ENCODE data around the gene CDH23.
"Not testable (repeated sequence)": the region's sequence is repeated elsewhere in the genome, so short reads cannot be mapped to it uniquely, and the experiment has no call there.

CDH23 gene

GRCh38 chr10:71597821-71598498, 201.2 kb downstream of the CDH23 start:
- no peak for DNase-seq (ENCODE audit: low read depth in 1 of 2, low spot score in 1 of 2)

GRCh38 chr10:71598621-71599055, 201.9 kb downstream of the CDH23 start:
- DNase-seq (ENCODE audit: low read depth in 1 of 2, low spot score in 1 of 2) = no peak

- no peak for DNase-seq (ENCODE audit: low read depth in 1 of 2, low spot score in 1 of 2)
These were observed 202.8 kb downstream of the CDH23 start for GRCh38 chr10:71599518-71599917.

GRCh38 chr10:71600242-71600641, 203.5 kb downstream of the CDH23 start:
- DNase-seq (ENCODE audit: low read depth in 1 of 2, low spot score in 1 of 2) = not testable (repeated sequence)

GRCh38 chr10:71600849-71601248, 204.1 kb downstream of the CDH23 start:
- no peak for DNase-seq (ENCODE audit: low read depth in 1 of 2, low spot score in 1 of 2)

GRCh38 chr10:71601273-71601672, 204.6 kb downstream of the CDH23 start:
- no peak for DNase-seq (ENCODE audit: low read depth in 1 of 2, low spot score in 1 of 2)

GRCh38 chr10:71603150-71603549, 206.4 kb downstream of the CDH23 start:
- no peak for DNase-seq (ENCODE audit: low read depth in 1 of 2, low spot score in 1 of 2)

GRCh38 chr10:71603754-71604153, 207.0 kb downstream of the CDH23 start:
- DNase-seq (ENCODE audit: low read depth in 1 of 2, low spot score in 1 of 2) = no peak

- DNase-seq (ENCODE audit: low read depth in 1 of 2, low spot score in 1 of 2) = no peak
These were observed 207.8 kb downstream of the CDH23 start for GRCh38 chr10:71604324-71605018.

GRCh38 chr10:71605263-71605962, 208.7 kb downstream of the CDH23 start:
- no peak for DNase-seq (ENCODE audit: low read depth in 1 of 2, low spot score in 1 of 2)

GRCh38 chr10:71606257-71607081, 209.7 kb downstream of the CDH23 start:
- DNase-seq (ENCODE audit: low read depth in 1 of 2, low spot score in 1 of 2) = no peak

GRCh38 chr10:71607082-71607443, 210.3 kb downstream of the CDH23 start:
- no peak for DNase-seq (ENCODE audit: low read depth in 1 of 2, low spot score in 1 of 2)

- peak; percentile 16 to 18 for DNase-seq (ENCODE audit: low read depth in 1 of 2, low spot score in 1 of 2)
These were observed 212.4 kb downstream of the CDH23 start for GRCh38 chr10:71608819-71609768.

- DNase-seq (ENCODE audit: low read depth in 1 of 2, low spot score in 1 of 2) = no peak
These were observed 213.9 kb downstream of the CDH23 start for GRCh38 chr10:71610651-71611050.

- DNase-seq (ENCODE audit: low read depth in 1 of 2, low spot score in 1 of 2) = no peak
These were observed 214.4 kb downstream of the CDH23 start for GRCh38 chr10:71611131-71611530.

GRCh38 chr10:71611709-71612422, 215.1 kb downstream of the CDH23 start:
- no peak for DNase-seq (ENCODE audit: low read depth in 1 of 2, low spot score in 1 of 2)

GRCh38 chr10:71613261-71613777, 216.6 kb downstream of the CDH23 start:
- no peak for DNase-seq (ENCODE audit: low read depth in 1 of 2, low spot score in 1 of 2)

GRCh38 chr10:71613877-71614276, 217.2 kb downstream of the CDH23 start:
- DNase-seq (ENCODE audit: low read depth in 1 of 2, low spot score in 1 of 2) = no peak

- no peak for DNase-seq (ENCODE audit: low read depth in 1 of 2, low spot score in 1 of 2)
These were observed 218.2 kb downstream of the CDH23 start for GRCh38 chr10:71614946-71615345.
